GM12874 (cell line): Measurements from ENCODE around the gene PTGES3.

Experiments used
- TF ChIP-seq, protein P1 (sequence below): IDR thresholded peaks from 2 replicates; pipeline ENCODE4 v1.5.1; 2011; ENCODE audit warnings: low read depth, mild to moderate bottlenecking, control low read depth, low read length, moderate library complexity; ENCODE audit not compliant: insufficient read depth

PTGES3 gene, protein sequence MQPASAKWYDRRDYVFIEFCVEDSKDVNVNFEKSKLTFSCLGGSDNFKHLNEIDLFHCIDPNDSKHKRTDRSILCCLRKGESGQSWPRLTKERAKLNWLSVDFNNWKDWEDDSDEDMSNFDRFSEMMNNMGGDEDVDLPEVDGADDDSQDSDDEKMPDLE

DNA sequence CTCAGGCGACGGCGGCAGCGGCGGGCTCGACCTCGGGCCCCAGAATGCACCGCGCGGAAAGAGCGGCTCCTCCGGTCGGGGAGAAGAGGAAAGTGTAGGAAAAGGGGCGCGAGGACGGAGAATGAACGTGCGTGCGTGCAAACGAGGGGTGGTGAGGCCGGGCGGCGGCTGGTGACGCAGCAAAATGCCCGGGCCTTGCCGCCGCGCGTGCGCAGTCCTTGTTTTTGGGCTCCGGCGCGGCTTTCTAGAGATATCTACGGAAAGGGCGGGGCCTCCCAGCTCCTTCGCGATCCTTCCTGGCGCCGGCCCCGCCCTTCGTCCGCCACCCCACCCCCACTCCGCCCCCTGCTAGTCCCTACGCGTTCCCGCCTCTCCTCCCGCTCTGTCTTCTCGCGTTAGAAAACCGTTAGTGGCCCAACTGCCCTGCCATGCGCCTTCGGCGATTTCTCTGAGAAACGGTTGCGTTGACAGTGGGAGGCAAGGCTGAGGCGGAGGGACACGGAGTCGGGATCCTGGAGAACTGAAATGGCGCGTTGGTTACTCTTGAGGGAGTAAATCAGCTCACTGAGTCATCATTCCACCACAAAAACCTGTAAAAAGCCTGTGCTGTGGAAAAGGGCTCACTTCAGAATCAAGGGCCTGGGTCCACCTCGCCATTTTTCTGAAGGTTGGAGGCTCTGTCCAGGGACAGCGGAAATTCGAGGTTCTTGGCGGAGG lies at the start of gene PTGES3:
PTGES3 (minus strand) TSS at position 156 of the 717 bp plus-strand sequence. CDS start 285 bp downstream, outside the sequence.
- TF ChIP-seq, protein P1, sequence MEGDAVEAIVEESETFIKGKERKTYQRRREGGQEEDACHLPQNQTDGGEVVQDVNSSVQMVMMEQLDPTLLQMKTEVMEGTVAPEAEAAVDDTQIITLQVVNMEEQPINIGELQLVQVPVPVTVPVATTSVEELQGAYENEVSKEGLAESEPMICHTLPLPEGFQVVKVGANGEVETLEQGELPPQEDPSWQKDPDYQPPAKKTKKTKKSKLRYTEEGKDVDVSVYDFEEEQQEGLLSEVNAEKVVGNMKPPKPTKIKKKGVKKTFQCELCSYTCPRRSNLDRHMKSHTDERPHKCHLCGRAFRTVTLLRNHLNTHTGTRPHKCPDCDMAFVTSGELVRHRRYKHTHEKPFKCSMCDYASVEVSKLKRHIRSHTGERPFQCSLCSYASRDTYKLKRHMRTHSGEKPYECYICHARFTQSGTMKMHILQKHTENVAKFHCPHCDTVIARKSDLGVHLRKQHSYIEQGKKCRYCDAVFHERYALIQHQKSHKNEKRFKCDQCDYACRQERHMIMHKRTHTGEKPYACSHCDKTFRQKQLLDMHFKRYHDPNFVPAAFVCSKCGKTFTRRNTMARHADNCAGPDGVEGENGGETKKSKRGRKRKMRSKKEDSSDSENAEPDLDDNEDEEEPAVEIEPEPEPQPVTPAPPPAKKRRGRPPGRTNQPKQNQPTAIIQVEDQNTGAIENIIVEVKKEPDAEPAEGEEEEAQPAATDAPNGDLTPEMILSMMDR, result no peak

DNA sequence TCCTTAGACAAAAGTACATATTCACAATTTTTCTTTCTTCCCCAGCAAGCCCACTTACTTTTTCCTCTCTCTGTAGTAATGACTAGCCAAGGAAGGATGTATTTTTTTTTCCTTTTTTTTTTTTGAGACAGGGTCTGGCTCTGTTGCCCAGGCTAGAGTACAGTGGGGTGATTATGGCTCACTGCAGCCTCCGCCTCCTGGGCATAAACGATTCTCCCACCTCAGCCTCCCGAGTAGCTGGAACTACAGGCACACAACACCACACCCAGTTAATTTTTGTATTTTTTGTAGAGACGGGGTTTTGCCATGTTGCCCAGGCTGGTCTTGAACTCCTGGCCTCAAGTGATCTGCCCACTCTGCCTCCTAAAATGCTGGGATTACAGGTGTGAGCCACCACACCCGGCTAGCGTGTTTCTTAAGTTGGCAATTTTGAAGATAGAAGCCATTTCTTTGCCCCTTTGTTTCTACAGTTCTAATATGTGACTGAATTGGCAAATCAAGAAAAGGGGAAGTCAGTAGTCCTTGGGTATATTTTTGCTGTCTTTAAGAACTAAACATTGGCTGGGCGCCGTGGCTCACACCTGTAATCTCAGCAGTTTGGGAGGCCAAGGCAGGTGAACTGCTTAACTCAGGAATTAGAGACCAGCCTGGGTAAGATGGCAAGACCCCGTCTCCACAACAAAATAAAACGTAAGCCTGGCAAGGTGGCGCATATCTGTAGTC lies 40.2 kb upstream of the PTGES3 start:
- TF ChIP-seq, protein P1, result no peak

DNA sequence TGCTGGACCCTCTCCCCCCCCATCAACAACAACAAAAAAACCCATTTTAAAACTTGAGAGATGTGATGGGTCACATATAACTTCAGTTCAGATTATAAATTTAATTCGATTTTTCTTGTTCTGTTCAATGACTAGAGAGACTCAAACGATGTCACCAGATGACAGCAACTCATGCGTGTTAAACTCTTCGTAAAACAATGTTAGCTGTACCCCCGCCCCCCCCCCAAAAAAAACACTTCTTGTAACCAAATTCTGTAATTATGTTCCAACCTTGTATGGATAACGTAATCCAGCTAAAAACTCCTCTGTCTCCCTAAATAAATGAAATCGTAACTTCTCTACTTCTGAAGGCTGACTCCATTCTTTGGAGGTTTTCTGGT lies 37.6 kb upstream of the PTGES3 start:
- TF ChIP-seq, protein P1, result no peak

DNA sequence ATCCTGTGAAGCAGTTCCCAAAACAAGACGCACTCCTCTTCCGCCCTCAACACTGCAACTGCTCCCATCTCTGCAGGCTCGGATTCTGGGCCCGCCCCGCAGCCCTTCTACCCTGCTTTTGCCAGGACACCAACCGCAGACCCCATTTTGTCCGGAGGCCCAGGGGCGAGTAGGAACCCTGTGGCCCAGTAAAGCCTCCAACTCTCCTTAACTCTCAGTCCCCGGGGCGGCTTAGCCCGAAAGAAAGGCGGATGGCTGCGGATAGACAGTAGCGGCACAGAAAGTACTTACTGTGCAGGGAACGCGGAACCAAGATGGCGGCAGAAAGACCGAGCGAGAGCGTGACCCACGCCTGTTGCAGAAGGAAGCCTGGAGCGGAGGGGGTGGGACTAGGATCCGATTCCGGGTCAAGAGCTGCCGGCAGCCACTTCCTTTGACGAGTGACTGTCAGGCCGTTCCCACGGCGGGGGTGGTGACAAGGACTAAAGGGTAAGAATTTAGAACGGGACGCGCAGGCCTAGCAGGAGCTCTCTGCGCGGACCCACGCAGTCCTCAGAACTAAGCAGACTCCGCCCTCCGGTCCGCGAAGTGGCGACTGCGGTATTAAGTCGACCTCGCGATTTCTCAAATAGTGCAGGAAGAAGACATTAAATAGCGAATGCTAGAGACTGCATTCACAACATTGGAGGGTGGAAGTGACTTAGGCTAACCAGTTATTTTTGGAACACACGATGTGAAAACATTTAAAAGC lies 37.1 kb upstream of the PTGES3 start, which contains the start of gene NACA:
NACA (minus strand) TSS at position 328 of the 751 bp plus-strand sequence. CDS start 778 bp downstream, outside the sequence.
- TF ChIP-seq, protein P1, result no peak

DNA sequence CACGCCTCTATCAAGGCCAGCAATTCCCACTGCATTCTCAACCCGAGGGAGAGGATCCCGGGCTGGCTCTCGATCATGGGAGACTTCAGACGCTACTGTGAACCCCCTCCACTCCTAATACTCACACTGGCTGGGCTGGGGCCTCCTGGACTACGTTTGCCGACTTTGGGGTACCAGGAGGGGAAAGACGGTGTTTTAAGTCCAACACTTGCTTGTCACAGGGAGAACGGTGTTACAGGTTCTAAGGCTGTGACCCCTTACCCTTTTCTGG lies 36.6 kb upstream of the PTGES3 start:
- TF ChIP-seq, protein P1, result no peak

DNA sequence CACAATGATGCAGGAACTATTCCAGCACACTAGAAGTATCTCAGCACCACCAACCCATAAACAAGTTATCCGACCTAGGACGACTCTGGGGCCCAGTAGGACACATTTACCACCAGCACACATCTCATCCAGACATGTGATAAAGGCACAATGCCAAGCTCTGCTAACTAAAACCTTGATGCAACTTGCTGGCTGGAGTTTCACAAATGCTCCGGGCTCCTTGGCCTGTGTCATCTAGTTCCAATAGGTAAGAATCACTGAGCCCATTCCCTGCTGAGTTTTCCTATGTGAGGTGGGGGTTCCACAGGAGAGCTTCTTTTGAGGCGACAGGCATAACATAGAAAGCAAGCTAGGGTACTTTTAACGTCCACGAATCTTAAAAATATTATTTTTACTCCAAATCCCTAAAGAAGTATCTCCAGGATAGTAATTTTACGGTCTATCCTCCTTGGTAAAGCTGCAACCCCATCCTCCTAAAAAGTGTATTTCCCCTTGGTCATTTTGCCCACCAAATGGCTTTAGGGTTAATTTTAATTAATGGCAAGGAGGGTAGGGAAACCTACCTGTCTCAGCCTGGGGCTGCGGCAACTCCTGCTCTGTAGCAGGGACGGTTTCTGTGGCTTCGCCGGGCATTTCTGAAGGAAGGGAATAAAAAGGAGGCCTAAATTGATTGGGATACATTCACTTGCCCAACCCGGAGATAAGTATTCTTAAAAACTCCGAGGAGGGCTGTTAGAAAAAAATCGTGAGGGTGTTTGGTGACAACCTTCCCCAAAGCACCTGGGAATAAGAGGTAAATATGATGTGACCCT lies 36.0 kb upstream of the PTGES3 start:
- TF ChIP-seq, protein P1, result no peak
